ENCODE results near the gene TMEM120A.

DNA sequence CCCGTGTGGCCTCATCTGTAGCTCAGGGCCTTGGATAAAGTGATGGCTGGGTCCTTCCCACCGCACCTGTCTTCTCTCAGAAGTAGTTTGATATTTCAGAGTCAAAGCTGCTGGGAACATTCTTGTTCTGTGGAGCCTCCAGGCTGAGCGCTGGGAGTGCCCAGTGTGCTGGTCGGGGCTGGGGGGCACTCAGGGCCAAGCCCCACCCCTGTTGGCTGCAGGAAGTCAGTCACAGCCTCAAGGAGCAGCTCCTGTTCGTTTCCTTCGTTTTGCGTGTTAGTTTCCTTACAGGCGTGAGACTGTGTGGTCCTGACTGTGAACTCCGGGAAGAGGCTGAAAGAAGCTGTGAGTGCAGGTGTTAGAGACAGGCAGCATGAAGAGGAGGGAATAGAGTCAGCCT, 46.2 kb downstream of the TMEM120A start:
- no peak for TF ChIP-seq POLR2A (IDR thresholded peaks at IDR 0.05; ENCODE audit: low read length)
- no peak for TF ChIP-seq GATA1 (IDR thresholded peaks at IDR 0.05; ENCODE audit: low read depth, low read length)

Data from erythroblast (primary cell).